Measurements from ENCODE around the gene PHYKPL. TPM values are rescaled to one million over a fixed set of nuclear protein-coding genes. Genes with fewer than 3 reads are reported as not detected.

Gene PHYKPL
- polyA plus RNA-seq, 1 donor (not counting 4 experiments of a cell fraction or from before 2014, with no cell fraction given): 38.8 TPM

GRCh38 chr5:178209334-178210072, 23.1 kb downstream of the PHYKPL start:
- Histone ChIP-seq H3K4me2 (ENCODE audit: control insufficient read depth, extremely low read depth, insufficient read depth, low read depth, low read length) (no peak overlapping the region), H3K27ac (ENCODE audit: control insufficient read depth, insufficient read depth, low read length) (no peak overlapping the region), H3K4me1 (ENCODE audit: control insufficient read depth, extremely low read depth, insufficient read depth, low read length) (peaks cover 16% of the 10 kb centered on the region), H3K79me2 (ENCODE audit: control insufficient read depth, insufficient read depth, low read length) (peaks cover 42% of the 10 kb centered on the region), H3K27me3 (ENCODE audit: control insufficient read depth, extremely low read depth, insufficient read depth, low read length) (no peaks in the 10 kb centered on the region), H3K9ac (ENCODE audit: control insufficient read depth, extremely low read depth, insufficient read depth, low read length) (no peak overlapping the region), H3K4me3 (ENCODE audit: control insufficient read depth in 2 of 3, extremely low read depth in 1 of 3, insufficient read depth in 2 of 3, low read depth in 1 of 3, low read length in 3 of 3) (no peak overlapping the region), H3K9me1 (ENCODE audit: control insufficient read depth, extremely low read depth, insufficient read depth, low read length) (peaks cover 15% of the 10 kb centered on the region), H4K20me1 (ENCODE audit: control insufficient read depth, extremely low read depth, insufficient read depth, low read length) (peaks cover 60% of the 10 kb centered on the region), H3K36me3 (ENCODE audit: control insufficient read depth in 2 of 2, extremely low read depth in 1 of 2, insufficient read depth in 2 of 2, low read length in 2 of 2) (peaks cover 48 to 70% of the 10 kb centered on the region in 2 experiments), H3K9me3 (ENCODE audit: control insufficient read depth, low read depth, low read length) (no peaks in the 10 kb centered on the region), H2AFZ (ENCODE audit: control insufficient read depth, low read length) (no peak overlapping the region)
- dilution Hi-C loops (cut with MboI; ENCODE audit: extremely low pct_ligation_motif_present, low sequenced_read_pairs): no loop called here
- FAIRE-seq (no peak), DNase-seq (ENCODE audit: low read depth, low spot score) (no peak)
- TF ChIP-seq EZH2 (IDR thresholded peaks at IDR 0.05; ENCODE audit: low read length) (no peak), CTCF (optimal IDR thresholded peaks at IDR 0.05 in 1 of 3, IDR thresholded peaks at IDR 0.05 in 1 of 3, conservative IDR thresholded peaks at IDR 0.05 in 1 of 3; ENCODE audit: extremely low read depth in 1 of 3, insufficient read depth in 2 of 3, low read length in 3 of 3) (no peak)

GRCh38 chr5:178208540-178209227, 23.9 kb downstream of the PHYKPL start:
- Histone ChIP-seq H3K9ac (ENCODE audit: control insufficient read depth, extremely low read depth, insufficient read depth, low read length) (no peak overlapping the region), H2AFZ (ENCODE audit: control insufficient read depth, low read length) (no peak overlapping the region), H4K20me1 (ENCODE audit: control insufficient read depth, extremely low read depth, insufficient read depth, low read length) (peaks cover 56% of the 10 kb centered on the region), H3K9me1 (ENCODE audit: control insufficient read depth, extremely low read depth, insufficient read depth, low read length) (peaks cover 13% of the 10 kb centered on the region), H3K27me3 (ENCODE audit: control insufficient read depth, extremely low read depth, insufficient read depth, low read length) (no peaks in the 10 kb centered on the region), H3K4me3 (ENCODE audit: control insufficient read depth in 2 of 3, extremely low read depth in 1 of 3, insufficient read depth in 2 of 3, low read depth in 1 of 3, low read length in 3 of 3) (no peak overlapping the region), H3K4me2 (ENCODE audit: control insufficient read depth, extremely low read depth, insufficient read depth, low read depth, low read length) (no peak overlapping the region), H3K9me3 (ENCODE audit: control insufficient read depth, low read depth, low read length) (no peaks in the 10 kb centered on the region), H3K27ac (ENCODE audit: control insufficient read depth, insufficient read depth, low read length) (no peak overlapping the region), H3K36me3 (ENCODE audit: control insufficient read depth in 2 of 2, extremely low read depth in 1 of 2, insufficient read depth in 2 of 2, low read length in 2 of 2) (peaks cover 42 to 64% of the 10 kb centered on the region in 2 experiments), H3K79me2 (ENCODE audit: control insufficient read depth, insufficient read depth, low read length) (peaks cover 46% of the 10 kb centered on the region), H3K4me1 (ENCODE audit: control insufficient read depth, extremely low read depth, insufficient read depth, low read length) (peaks cover 16% of the 10 kb centered on the region)
- dilution Hi-C loops (cut with MboI; ENCODE audit: extremely low pct_ligation_motif_present, low sequenced_read_pairs): no loop called here
- FAIRE-seq: no peak
- TF ChIP-seq CTCF (optimal IDR thresholded peaks at IDR 0.05 in 1 of 3, IDR thresholded peaks at IDR 0.05 in 1 of 3, conservative IDR thresholded peaks at IDR 0.05 in 1 of 3; ENCODE audit: extremely low read depth in 1 of 3, insufficient read depth in 2 of 3, low read length in 3 of 3): no peak
- TF ChIP-seq EZH2 (IDR thresholded peaks at IDR 0.05; ENCODE audit: low read length): no peak
- DNase-seq (ENCODE audit: low read depth, low spot score): no peak
